A549 treated with Hydrocortisone at 1 μM for 4 hours (cell line): ENCODE data around the gene ANKRD24. TPM values are rescaled to one million over a fixed set of nuclear protein-coding genes. Genes with fewer than 3 reads are reported as not detected.

ENCODE experiments used
- total RNA-seq: library from RNA; stranded (reverse); fragments of 200-300 nt; extraction: Qiagen RNA extraction; gene quantifications from 5 replicates; pipeline ENCODE4 v1.2.3, GENCODE V29; 2022

The ANKRD24 gene
- total RNA-seq, result 0.14 to 0.24 TPM (median 0.22 TPM) in 5 replicates

DNA sequence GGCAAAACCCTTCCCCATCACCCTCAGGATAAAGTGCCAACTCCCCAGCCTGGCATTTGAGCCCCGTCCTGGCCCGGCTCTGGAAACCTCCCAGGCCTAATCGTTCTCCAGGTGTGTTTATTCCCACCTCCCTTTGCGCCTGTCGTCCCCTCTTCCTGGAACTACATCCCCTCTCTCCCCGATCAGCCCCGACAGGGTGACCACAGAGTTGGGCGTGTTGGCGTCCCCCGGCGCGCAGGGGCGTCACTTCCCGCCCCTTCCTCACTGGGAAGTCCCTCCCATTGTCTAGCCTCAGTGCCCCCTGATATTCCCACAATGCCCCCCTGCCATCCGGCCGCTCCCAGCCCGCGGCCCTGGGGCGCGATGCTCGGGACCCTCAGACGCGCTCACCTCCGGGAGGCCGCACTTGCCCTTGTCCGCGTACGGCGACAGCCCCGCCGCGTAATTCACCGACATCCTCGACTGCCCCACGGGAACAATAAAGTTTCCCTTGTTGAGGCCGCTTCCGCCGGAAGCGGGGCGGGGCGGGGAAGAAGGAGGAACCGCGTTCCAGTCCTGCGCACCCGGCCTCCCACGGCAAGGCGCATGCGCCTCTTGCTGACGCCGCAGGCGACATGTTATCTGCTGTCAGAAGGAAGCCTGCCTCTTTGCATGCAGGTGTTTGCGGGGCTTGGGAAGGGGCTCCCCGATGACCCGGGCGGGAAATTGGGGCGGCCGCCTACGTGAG lies at the start of gene ANKRD24, which contains the start of gene SIRT6:
ANKRD24 (plus strand) TSS at position 606 of the 727 bp plus-strand sequence. CDS start 3,737 bp downstream, outside the sequence.
SIRT6 (minus strand) TSS at position 480 of the 727 bp plus-strand sequence; CDS start at position 456, 24 bp downstream.

DNA sequence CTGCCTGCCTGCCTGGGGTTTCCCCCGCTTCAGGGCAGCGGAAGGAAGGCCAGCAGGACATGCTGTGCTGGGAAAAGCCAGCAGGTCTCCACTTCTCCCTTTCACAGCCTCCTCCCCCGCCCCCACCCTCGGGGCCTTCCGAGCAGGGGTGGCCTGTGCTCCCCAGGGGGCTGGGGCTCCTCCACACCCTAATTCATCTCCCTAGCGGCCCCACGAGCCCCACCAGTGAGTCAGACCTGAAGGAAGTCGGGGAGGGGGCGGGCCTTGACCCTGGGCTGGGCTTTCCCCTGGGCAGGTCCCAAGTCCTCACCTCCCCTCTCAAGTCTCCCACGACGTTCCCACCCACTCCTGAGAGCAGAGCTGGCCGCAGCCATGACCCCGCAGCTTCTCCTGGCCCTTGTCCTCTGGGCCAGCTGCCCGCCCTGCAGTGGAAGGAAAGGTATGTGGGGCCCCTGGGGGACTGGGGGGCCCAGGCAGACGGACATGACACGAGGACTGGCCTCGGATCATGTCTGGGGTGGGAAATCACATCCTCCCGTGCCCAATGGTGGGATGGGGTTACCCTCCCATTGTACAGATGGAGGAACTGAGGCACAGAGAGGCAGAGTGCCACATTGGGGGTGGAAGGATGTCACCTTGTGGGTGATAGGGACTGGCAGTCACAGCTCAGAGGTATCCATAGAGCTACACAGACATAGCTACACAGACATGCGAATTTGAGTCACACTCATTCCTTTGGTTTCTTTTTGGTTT lies 46.9 kb downstream of the ANKRD24 start, which contains the start of gene EBI3:
EBI3 (plus strand) TSS at position 345 of the 753 bp plus-strand sequence; CDS start at position 373, 28 bp downstream.

DNA sequence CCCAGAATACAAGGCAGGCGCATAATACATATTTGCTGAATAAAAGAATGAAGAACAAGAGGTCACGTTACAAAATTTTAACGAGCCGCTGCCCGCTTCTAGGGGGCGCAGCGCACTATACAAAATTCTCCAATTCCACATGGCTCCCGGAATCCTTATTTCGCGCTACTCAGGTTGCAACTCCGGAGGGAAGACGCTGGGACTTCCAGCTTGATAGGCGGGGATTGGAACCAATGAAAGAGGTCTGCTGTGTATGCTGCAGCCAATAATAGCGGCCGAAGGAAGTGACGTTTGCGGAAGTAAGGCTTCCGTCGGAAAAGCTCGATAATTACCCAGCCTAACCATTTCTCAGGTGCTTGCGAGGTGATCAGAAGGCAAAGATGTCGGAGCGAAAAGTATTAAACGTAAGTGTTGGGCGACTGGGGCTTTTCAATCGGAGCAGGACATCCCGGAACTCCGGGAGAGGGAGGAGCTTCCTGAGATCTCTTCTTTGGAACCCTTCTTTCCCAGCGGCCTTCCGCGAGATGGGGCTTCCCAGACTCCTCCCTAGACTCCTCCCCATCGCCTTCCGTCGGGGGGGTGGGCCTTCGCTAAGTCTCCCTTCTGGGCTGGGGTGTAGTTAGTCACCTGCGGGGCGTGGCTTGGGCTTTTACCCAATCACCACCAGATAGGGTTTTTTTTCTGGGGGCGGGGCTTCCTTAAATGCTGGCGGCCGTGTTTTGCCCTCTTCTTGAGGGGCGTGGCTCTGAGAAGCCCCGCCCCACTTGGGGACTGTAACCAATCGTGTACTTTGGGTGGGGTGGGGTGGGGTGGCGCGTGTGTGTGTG lies 64.5 kb downstream of the ANKRD24 start, which contains the start of gene YJU2:
YJU2 (plus strand) TSS at position 314 of the 827 bp plus-strand sequence; CDS start at position 381, 67 bp downstream.

Other genes starting within 250 kb of the ANKRD24 start
- gene NMRK2, start 249.6 kb upstream of the ANKRD24 start, total RNA-seq, result not detected in 5 replicates
- gene DAPK3, start 211.6 kb upstream of the ANKRD24 start, total RNA-seq, result 41.5 to 57.8 TPM (median 43.6 TPM) in 5 replicates
- gene EEF2, start 197.2 kb upstream of the ANKRD24 start, total RNA-seq, result 1,002 to 1,061 TPM (median 1,049 TPM) in 5 replicates
- 13.8 to 18.4 TPM (median 17.0 TPM) in 5 replicates for gene PIAS4, start 175.0 kb upstream of the ANKRD24 start, total RNA-seq
- 16.5 to 23.8 TPM (median 21.8 TPM) in 5 replicates for gene ZBTB7A, start 115.8 kb upstream of the ANKRD24 start, total RNA-seq
- gene MAP2K2, start 58.6 kb upstream of the ANKRD24 start, total RNA-seq, result 128 to 186 TPM (median 169 TPM) in 5 replicates
- 0.03 to 0.13 TPM (median 0.08 TPM) in 5 replicates for gene CREB3L3, start 29.1 kb upstream of the ANKRD24 start, total RNA-seq
- 27.9 to 37.4 TPM (median 33.5 TPM) in 5 replicates for gene SIRT6, start 126 bp upstream of the ANKRD24 start, total RNA-seq
- gene EBI3, start 46.8 kb downstream of the ANKRD24 start, total RNA-seq, result 2.5 to 3.9 TPM (median 3.4 TPM) in 5 replicates
- gene YJU2, start 64.4 kb downstream of the ANKRD24 start, total RNA-seq, result 17.9 to 21.7 TPM (median 19.3 TPM) in 5 replicates
- gene SHD, start 96.6 kb downstream of the ANKRD24 start, total RNA-seq, result 0.07 TPM in 1 of 5 replicates, not detected in the others
- not detected in 5 replicates for gene TMIGD2, start 119.7 kb downstream of the ANKRD24 start, total RNA-seq
- gene FSD1, start 121.9 kb downstream of the ANKRD24 start, total RNA-seq, result 7.6 to 8.8 TPM (median 7.8 TPM) in 5 replicates
- gene STAP2, start 156.1 kb downstream of the ANKRD24 start, total RNA-seq, result 0.22 TPM in 1 of 5 replicates, not detected in the others
- gene MPND, start 160.9 kb downstream of the ANKRD24 start, total RNA-seq, result 8.6 to 12.4 TPM (median 10.9 TPM) in 5 replicates
- 50.2 to 59.5 TPM (median 56.2 TPM) in 5 replicates for gene SH3GL1, start 217.9 kb downstream of the ANKRD24 start, total RNA-seq
- gene CHAF1A, start 220.0 kb downstream of the ANKRD24 start, total RNA-seq, result 19.7 to 23.9 TPM (median 20.6 TPM) in 5 replicates